Measurements from ENCODE around the gene PWWP2B.

Gene PWWP2B

DNA sequence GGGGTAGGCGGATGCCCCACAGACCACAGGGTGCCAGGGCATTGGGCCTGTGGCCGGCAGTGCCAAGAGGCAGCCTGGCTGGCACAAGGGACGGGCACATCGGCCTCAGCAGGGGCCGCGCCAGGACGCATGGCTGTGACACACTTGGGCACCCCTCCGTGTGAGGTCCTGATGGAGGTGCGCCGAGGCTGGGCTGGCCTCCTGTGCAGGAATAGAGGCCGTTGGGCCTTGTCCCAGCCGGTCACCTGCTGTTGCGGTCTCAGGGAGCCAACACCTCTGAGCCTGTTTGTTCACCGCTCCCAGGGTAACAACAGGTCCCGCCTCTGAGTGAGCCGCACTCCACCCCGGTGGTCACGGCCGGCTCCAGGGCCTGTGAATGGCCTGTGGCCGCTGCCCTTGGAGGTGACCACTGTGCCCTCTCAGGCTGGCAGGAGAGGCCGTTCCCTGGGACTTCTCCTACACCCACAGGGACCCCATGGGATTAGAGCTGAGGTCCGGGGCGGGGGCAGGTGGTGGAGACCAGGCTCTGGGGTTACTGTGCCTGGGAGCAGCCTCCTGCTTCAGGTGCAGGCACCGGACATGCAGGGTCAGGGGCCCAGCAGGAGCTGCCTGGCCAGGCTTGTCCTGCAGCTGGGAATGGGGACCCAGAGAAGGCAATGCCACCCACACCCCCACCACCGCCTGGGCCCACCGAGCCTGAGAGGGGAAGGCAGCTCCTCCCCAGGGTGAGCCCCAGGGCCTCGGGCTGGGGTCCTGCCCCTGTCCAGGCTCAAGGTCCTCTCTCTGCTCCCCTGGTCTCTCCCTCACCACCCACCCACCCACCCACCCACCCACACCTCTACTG lies 12.0 kb downstream of the PWWP2B start:
- no peak for DNase-seq

DNA sequence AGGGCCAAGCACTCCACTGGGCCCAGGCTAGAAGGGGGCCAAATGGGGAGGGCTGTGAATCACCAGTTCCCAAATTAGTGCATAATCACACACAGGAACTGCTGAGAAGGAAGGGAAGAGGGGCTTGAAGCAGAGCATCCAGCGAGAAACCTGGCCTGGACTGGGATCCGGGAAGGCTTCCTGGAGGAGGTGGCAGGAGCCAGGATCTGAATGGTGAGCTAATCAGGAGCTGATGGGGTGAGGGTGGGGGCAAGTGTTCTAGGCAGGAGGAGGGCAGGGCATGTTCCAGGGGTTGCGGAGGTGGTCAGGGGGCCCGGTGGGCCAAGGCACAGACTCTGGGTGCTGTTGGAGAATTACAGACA lies 12.6 kb downstream of the PWWP2B start:
- DNase-seq = no peak

DNA sequence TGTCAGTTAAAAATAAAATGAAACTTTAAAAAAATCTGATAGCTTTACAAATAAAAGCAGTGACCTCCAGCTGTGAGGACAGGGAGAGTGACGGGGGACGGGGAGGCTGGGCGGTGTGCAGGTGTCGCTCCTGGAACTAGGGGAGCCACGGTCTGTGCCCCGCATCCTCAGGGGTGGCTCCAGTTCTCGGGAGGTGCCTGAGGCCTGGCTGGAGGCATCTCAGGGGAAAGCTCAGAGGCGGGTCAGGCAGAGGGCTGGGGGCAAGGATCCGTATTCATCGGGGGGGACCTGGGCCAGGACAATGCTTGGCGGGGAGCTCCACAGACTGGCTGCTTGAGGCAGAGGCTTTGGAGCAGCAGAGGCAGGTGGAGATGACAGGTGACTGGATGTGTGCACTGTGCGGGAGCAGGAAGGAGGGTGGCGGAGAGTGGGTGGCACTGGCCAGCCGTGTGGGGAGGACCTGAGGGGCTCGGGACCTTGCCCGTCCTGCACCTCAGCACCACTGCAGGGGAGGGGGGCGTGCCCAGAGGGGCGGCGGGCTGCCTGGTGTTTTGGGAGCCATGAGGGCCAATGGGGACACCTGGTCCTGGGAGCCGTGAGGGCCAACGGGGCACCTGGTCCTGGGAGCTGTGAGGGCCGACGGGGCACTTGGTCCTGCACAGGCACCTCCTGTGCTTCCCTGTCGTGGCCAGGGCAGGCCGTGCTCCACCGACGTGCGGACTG lies 13.2 kb downstream of the PWWP2B start:
- no peak for DNase-seq

GRCh38 chr10:132410779-132411532 lies 14.0 kb downstream of the PWWP2B start:
- no peak for DNase-seq

DNA sequence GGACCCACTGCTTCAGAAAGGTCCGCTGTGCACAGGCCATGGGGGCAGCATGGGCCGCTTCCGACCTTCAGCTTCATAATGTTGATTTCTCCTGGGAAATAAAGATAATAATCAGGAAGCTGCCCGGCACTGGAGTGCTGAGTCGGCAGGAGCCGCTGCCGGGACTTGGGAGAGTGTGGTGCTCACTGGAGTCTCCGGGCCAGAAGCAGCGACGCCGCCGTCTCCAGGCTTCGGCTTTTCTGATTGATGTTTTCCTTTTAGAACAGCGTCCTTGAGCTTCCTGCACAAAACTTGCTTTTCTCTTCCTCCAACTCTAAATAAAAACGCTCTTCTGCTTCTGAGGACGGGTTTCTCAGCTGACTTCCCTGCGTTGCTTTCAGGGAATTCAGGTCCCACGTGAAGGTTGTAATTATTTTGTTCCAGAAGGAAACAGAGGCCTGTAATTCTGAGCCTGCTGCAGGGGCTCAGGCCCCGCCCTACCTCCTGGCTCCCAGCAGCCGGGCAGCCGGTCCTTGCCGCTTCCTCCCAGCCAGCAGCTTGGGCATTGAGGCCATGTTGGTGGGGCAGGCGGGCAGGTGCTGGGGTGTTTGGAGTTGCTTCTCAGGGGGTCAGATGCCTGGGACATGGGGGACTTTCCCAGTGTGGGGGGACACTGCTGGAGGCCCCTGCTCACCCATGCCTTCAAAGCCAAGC lies 14.7 kb downstream of the PWWP2B start:
- DNase-seq = no peak

DNA sequence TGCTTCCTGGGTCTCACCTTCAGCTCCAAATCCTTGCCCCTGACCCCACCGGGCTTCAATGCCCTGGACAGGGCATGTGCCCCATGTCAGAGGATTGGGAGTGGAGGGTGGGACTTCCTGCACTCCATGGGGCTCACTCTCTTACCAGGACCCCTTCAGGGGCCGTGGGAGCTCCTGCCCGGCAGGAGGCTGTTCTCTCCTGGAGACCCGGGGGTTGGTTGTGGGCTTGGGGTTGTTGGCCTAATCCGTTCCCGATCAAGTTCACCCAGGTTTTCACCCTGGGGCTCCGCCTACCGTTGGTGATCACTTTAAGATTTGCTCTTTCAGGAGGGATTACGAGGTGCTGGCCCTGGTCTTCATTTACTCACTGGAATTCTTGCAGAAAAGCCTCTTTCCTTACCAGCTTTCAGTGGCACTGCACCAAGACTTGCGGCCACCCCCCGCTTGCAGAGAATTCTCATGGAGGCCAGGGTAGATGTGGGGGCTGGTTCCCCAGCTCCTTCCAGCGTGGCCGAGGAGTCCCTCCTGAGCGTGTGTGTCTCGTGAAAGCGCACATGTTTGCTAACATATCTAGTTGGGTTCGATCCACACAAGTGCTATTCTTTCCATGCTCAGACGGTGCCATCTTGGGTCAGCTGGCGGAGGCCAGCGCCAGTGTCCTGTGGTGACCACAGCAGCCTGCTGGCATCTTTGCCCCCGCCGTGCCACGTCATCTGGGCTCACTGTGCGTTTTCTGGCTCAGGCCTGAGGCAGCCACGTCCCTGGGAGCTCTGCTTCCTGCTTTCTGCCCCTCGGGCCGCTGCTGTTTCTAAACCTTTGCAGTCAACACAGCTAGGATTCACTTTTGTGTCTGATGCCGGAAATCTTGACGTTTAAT lies 15.6 kb downstream of the PWWP2B start:
- DNase-seq = no peak

GRCh38 chr10:132413226-132414205 lies 16.5 kb downstream of the PWWP2B start:
- DNase-seq = no peak

DNA sequence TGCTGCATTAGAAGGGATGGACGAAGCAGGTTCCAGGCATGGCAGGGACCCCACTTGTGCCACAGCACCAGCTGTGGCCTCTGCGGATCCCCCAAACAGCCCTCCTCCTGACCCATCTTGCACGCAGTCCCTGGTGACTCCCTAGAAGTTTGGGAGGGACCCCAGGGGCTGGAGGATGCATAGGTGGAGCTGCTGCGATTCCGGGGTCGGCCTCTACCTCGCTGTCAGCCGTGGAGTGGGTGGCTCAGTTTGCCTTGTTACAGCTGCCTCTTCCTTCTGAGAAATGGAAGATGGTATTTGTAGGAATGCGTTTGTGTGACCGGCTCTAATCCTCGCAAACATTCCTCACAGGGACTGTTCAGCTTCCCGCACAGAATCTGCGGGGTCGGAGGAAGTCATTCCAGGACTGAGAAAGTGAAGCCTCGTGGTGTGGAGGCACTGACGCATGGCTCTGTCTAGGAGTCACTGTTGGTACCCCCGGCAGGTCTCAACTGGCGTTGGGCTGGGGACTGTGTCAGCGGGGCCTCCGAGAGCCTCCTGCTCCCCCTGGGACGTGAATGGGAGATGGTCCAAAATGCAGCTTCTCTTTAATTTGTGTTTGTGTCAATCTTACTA lies 17.5 kb downstream of the PWWP2B start:
- no peak for DNase-seq

DNA sequence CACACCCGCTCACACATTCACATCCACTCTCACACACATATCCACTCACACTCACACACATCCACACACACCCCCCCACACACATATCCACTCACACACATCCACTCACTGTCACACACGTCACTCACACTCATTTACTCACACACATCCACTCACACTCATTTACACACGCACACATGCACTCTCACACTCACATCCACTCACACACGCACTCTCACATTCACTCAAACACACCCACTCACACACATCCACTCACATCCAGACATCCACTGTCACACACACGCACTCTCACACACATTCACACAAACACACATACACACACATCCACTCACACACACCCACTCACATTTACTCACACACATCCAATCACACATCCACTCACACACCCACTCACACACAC lies 18.3 kb downstream of the PWWP2B start:
- DNase-seq = no peak

DNA sequence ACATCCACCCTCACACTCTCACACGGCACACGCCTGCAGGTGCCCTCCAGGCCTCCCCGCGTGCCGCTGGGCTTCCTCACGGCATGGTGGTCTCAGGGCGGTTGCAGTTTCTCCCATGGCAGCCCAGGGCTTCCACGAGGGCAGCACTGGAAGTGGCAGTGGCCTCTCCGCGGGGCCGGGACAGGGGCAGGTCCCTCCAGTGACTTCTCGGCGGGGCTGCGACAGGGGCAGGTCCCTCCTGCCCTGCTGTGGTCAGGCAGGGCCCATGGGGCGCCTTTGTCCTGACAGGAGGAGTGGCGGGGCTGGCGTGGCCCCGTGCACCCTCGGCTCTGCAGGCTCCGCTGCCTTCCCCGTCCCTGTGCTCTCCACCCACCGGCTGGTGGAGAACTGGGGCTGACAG lies 19.0 kb downstream of the PWWP2B start:
- DNase-seq = no peak

DNA sequence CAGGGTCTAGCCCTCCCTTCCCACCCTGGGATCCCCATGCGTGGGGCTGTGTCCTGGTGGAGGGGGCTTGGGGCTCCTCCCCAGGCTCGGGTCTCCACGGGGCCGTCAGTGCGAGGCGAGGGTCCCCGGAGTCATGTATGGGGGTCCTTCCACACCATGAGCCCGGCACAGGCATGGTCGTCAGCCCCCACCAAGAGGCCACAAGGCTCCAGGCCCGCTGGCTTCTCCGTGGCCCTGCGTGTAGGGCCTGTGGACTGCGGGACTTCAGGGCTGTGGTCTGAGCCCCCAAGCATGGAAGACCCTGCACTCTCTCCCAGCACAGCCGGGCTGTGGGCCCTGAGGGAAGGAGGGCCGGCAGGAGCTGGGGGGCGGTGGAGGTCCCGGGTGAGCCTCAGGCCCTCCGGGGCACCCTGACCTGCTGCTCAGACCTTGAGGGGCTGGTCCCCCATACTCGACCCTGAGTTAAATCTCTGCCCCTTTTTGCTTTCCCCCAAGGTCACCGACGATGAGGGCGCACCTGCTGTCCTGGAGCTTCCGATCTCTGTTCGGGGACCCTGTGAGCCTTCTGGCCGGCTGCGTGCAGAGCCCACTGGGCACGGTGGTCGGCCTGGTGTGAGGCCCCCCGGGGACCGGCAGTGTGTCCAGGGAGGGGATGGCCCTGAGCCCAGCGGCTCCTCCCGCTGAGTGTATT lies 19.7 kb downstream of the PWWP2B start:
- DNase-seq = no peak

DNA sequence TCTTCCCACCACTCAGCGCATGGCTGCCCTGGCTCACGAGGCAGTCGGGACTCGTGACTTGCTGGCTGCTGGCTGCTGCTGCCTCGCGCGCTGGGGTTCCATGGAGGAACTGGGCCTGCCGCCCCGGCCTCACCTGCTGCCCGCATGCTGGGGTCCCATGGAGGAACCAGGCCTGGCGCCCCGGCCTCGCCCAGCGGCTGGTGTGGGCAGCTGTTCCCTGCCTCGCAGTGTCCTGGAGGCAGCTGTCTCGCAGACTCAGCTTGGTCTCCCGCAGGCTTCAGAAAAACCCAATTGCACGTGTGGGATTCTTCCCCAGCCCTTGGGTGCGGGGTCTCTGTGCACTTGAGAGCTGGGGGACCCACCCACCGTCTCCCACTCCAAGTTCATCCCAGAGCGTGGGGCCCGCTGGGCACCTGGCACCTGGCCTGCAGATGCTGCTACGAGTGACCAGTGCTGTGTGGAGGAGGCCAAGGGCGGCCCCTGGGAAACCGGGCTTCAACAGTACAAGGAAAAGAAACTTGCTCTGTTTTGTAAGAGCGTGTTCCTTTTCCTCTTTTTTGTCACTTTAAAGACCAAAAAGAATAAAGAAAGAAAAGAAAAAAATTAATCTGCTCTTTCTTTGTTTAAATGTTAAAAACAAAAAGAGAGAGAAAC lies 20.4 kb downstream of the PWWP2B start:
- no peak for DNase-seq

- DNase-seq = no peak
Measured at GRCh38 chr10:132417957-132418441, 21.0 kb downstream of the PWWP2B start.

- no peak for DNase-seq
Measured at GRCh38 chr10:132418527-132419416, 21.8 kb downstream of the PWWP2B start.

DNA sequence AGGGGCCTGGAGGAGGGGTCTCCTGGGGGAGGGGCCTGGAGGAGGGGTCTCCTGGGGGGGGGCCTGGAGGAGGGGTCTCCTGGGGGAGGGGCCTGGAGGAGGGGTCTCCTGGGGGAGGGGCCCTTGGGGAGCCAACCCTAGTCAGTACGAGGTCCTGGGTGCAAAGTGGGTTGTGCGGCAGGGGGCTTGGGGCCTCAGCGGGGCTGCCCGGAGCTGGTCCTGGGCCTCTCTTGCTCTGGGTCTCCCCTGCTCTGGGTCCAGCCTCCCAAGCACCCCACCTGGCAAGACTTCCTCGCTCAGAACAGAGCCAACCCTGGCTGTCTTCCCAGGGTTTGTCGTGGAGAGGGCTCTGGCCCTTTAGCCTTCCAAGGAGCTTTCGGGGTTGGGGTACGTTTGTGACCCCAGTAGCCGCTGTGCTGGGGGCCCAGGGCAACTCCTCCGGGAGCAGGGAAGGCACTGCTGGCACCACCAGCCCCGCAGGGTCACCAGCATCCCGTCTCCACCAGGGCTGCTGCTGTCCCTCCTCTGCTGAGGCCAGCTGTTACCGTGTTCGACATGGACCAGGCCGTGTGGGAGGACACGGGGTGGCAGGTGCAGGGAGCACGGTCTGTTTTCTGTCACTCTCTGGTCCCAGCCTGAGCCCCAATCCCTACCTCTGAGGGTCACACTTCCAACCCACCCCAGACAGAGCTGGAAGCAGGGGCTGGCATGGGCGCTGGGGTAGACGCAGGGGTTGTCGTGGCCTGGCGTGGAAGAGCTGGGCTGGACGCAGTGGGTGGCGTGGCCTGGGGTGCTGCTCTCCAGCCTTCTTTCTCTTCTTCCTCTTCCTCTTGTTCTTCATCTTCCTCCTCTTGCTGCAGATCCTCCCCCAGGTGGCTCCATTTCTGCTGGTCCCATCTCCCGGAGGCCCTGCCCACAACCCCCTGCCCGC lies 22.8 kb downstream of the PWWP2B start:
- no peak for DNase-seq

GRCh38 chr10:132420469-132420980 lies 23.5 kb downstream of the PWWP2B start:
- no peak for DNase-seq

Data from CD4-positive, alpha-beta T cell treated with Interleukin-6 for 4 hours (primary cell).